Dermis microvascular lymphatic vessel endothelial cell (primary cell): ENCODE results near the gene SLC9A9. TPM values are rescaled to one million over a fixed set of nuclear protein-coding genes. Genes with fewer than 3 reads are reported as not detected.
"Not testable (repeated sequence)": the region's sequence is repeated elsewhere in the genome, so short reads cannot be mapped to it uniquely, and the experiment has no call there.

Experiments
- DNase-seq, 2 donors: peaks; one replicate each; pipeline versions ENCODE4 v3.0.0 to v3.0.0-alpha.2; 2010; ENCODE audit warnings: low read depth in 2 of 2
- total RNA-seq: library from RNA; depleted of rRNA; stranded (reverse); fragments of >200 nt; gene quantifications from 2 replicates; pipeline ENCODE4 v1.2.1, GENCODE V29; 2014

The SLC9A9 gene
- total RNA-seq, result 3.9 and 12.3 TPM in 2 replicates

DNA sequence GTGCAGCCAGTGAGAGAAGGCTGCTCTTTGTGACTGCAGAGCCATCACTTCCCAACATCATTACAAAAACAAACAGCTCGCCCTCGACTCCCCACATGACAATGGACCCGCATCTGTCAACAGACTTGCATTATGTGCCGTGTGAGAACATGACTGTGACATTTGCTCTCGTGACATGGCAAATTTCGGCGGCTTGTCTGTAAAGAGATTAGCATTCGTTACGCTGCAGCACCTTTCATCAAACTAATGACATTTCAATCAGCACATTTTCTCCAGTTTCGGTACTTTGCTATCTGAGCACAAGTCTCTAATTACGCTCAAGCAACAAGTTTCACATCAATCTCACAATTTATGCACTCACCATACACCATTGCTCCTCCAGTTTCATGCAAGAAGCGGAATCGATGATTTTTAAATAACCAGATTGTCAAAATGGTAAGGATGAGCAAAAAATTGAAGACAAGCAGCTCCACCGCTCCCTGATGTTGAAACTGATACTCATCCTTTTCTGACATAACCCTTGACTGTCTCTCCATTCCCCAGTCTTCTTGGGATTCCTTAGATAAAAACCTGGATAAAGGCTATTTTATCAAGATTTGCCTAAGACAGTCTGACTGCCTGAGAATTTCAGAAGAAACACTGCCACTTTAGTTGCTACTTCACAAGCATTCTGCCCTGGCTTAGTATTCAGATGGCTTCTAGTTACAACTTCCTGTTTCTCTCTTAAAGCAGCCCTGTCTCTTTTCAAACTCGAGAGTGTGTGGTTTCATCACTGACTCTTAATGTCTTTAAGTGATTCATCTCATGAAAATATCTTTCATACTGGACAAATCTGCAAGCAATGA, at the start of gene SLC9A9:
Gene SLC9A9 (minus strand): TSS at position 682 of the 845 bp plus-strand sequence. CDS start 146 bp downstream, at position 536.
- DNase-seq, result peak; percentile 39 to 47

DNA sequence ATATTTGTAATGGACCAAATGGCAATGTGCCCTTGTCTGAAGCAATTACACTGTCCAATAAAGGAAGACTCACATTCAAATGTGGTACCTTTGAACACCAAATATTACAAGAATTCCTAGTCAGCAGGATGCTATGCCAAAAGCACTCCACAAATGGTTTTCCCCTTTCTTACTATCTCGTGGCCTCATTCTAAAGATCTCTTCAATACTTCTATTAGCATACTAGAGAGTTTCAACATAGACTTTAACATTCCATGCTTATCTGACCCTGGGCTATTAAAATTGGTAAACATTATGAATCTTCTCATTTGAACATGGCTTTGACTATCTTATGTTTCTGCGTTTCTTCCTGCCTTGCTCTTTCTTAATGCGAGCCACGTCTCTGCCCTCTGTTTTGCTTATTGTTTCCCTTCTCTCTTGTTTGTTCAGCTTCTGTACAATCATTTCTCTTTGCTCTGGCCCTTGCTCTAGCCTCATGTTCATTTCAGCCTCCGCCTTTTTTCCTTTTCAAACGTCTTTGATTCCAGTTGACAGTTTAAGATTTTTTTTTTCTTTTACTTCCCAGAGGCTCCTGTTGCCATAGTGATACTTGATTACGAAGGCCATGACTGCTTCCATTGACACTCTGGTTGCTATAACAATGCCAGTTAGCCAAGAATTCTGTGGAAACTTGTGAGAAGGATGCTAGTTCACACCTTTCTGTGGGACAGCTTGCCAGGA, 49.5 kb upstream of the SLC9A9 start:
- DNase-seq, result no peak

DNA sequence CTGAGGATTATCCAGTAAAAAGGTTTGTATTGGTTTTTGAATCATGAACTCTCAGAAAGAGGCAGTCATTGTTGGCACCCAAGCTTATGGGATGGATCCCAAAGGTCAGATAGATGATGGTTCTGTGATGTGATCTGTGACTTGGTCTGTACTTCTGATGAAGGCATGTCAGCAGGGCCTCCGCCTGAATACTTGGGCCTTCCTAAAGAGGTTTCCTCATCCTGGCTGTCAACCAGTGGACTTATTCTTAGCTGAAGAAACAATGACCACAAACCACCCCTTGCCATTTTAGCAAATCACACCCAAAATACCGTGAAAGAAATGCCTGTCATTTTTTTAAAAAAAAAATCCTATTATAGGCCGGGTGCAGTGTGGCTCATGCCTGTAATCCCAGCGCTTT, 48.2 kb upstream of the SLC9A9 start:
- DNase-seq, result no peak

DNA sequence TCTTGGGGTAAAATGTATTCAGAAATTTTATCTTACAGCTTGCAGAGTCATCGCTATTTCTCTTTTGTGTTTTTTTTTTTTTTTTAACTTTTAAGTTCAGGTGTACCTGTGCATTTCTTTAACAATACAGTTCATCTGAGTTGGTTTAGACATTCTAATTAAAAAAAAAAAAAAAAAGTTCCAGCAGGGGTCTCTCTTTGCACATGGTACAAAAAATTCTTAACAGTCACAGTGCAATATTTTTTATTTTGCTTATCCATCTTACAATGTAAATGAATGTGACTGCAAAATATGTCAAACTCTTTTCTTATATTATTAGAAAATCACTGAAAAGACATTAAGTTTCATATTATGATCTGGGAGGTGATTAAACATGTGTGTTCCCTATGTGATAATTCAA, 47.5 kb upstream of the SLC9A9 start:
- DNase-seq, result no peak

DNA sequence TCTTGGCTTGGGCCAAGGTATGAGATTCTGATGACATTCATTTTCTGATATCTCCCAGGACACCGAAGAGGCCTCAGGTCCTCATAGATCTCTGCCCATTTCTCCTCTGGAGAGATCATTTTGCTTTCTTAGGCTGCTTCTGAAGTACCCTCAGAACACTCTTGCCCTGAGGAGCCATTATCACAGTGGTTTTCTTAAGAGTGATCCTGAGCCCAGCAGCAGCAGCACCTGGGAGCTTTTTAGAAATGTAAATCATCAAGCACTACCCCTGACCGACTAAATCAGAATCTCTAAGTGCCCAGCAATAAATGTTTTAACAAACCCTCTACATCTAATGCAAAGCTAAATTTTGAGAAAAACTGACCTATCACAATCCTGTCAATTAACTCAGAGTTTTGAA, 40.6 kb upstream of the SLC9A9 start:
- no peak for DNase-seq

DNA sequence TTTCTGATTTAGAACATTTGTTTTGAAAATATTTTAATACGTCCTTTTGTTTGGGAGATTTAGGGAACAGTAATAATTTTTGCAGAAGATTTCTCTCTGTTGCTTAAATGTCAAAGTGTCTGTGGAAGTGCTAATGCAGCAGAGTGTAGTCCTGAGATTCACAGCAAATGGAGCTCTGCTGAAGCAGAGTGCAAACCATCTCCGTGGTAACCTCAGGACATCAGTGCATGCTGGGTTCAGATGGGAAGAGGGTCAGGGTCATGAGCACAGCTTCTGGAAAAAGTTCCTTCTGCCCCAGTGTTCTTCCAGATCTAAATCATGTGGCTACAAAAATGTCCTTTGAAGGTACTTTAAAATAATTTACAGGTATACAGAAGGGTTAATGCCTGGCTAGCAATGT, 39.9 kb upstream of the SLC9A9 start:
- no peak for DNase-seq

DNA sequence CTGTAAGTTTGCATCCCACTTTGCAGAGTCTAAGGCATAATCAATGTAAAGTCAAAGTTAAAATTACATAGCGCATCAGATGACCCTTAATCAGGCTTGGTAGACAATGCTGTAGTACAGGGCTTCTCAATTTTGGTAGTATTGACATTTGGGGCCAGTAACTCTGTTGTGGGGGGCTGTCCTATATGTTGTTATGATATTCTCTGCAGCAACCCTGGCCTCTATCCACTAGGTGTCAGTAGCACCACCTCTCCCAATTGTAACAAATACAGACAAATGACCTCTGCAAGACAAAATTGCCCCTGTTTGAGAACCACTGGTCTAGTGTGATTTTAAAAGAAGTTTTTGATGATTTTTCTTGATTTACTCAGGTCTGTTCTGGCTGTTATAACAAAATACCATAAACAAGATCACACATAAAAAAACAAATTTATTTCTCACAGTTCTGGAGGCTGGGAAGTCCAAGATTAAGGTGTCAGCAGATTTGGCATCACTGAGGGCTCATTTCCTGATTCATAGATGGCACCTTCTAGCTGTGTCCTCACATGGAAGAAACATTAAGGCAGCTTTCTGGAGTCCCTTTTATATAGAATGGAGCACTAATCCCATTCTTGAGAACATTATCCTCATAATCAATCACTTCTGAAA, 37.6 kb upstream of the SLC9A9 start:
- peak; percentile 24 to 40 for DNase-seq

DNA sequence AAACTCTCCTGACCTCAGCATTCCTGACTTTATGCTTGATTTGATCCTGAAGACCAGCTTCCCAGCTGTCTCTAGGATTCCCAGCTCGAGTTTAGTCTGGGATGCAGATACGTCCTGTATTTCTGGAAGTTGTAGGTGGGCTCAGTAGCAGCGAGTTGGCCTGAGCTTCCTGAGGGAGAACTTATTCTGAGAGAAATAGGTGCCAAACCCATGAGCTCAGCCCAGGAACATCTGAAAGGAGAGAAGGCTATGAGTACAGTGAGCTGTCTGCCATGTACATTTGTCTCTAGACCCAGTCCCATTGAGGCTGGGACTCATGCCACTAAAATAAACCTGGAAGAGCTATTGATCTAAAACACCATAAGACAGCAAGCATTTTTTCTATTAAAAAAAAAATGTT, 36.6 kb upstream of the SLC9A9 start:
- no peak for DNase-seq

DNA sequence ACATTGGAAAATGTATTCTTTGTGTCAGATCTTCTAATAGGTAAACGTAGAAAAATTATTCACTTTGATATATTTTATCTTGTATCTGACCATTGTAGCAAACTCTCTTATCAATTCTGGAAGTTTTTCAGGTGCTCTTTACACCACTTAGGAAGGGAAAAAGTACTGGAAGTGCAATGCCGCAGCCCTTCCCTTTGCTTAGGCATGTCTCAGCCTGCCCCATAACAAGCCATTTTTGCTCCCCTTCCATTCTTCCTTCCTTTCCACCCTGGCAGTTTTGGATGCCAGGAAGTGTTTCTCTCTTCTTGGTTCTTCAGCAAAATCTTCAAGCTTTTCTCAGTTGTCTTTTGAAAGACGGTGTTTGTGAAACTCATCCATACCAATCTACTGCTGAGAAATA, 34.9 kb upstream of the SLC9A9 start:
- no peak for DNase-seq

DNA sequence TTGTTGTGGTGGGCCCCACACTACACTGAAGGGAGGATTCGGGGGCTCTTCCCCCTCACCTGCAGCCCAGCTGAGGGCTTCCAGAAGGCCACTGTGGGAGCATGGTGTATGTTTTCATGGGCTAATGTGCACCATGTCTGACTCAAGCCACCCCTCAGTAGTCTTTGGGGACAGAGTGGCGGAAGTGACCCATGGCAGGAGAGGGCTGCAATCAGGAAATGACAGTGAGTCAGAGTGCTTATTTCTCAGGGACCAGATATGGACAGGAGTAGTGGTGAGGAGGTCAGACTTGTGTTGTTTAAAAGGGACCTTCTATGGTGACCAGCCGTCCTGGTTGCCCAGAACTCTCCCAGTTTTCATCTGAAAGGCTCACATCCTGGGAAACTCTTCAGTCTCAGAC, 32.8 kb upstream of the SLC9A9 start:
- peak; percentile 25 to 32 for DNase-seq

DNA sequence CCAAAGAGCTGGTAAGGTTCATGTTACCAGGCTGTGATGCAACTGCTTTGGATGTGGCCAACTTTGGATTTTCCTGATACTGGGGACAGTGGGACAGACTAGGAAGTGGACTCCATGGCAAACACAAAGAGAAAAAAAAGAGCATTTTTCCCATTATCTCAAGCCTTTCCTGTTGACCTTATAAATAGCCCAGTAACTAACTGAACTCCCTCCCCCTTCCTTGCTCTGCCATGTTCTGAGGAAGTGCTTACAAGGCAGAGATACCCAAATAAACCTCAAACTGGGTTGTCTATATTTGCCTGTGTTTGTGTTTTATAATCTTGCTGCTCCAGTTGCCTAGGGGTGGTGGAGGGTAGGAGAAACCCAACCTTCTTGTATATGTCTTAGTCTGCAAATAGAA, 27.3 kb upstream of the SLC9A9 start:
- DNase-seq, result peak in 1 of 2 donors; percentile 4

DNA sequence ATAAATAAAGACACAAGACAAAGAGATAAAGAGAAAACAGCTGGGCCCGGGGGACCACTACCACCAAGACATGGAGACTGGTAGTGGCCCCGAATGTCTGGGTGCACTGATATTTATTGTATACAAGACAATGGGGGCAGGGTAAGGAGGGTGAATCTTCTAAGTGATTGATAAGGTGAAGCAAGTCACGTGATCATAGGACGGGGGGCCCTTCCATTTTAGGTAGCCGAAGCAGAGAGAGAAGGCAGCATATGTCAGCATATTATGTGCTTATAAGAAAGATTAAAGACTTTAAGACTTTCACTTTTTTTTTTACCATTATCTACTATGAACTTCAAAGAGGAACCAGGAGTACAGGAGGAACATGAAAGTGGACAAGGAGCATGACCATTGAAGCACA, 25.3 kb upstream of the SLC9A9 start:
- DNase-seq, result not testable (repeated sequence)

DNA sequence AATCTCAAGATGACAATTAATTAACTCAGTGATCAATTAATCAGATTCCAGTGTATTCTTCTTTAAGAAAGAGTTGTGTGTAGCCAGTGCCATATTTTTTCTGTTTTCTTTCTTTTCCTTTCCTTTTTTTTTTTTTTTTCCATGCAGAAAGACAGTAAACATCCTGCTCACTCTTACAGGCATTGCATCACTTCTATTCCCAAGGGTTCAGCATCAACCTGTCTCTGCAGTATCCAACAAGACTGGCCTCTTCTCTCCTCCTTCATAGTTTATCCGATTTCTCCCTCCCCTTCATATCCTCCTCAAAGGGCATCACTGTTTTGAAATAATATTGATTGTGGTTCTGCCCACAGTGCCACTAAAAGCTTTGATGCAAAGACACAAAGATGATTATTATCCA, 17.0 kb upstream of the SLC9A9 start:
- DNase-seq, result no peak

DNA sequence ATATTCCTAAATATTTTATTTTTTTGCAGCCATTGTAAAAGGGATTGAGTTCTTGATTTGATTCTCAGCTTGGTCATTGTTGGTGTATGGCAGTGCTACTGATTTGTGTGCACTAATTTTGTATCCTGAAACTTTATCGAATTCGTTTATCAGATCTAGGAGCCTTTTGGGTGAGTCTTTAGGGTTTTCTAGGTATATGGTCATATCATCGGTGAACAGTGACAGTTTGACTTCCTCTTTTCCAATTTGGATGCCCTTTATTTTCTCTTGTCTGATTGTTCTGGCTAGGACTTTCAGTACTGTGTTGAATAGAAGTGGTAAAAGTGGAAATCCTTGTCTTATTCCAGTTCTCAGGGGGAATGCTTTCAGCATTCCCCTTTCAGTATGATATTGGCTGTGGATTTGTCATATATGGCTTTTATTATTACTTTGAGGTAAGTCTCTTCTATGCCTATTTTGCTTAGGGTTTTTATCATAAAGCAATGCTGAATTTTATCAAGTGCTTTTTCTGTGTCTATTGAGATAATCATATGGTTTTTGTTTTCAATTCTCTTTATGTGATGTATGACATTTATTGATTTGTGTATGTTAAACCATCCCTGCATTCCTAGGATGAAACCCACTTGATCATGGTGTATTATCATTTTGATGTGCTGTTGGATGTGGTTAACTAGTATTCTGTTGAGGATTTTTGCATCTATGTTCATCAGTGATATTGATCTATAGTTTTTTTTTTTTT, 11.4 kb upstream of the SLC9A9 start:
- no peak for DNase-seq

DNA sequence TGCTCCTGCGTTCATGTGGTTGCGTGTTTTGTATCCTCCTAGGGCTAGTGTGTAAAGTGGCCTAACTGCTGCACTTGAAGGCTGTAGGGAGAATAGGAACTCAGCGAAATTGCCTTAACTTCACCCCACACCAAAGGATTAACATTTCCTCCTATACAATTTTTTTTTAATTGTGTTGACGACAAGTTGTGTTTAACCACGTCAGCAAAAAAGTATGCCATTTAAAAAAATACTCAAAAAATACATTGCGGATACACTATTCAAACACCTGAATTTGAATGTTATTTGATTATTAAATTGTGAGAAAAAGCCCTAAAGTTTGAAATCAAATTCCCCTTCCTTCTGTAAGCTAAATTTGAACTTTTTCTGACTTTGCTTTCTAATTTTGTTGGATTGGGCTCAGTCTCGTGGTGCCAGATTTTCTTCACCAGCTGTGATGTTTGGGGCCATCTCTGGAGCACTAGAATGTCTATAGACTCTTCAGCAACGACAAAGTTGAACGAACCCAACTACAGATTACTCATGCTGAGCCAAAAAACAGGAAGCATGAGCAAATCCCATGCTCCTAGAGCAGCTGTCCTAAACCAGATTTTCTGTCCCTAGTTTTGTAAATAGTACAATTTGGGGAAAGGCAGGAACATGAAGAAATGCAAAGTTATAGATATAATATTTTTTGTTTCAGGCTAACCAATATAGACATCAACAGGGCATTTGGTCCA, 8.1 kb upstream of the SLC9A9 start:
- no peak for DNase-seq

DNA sequence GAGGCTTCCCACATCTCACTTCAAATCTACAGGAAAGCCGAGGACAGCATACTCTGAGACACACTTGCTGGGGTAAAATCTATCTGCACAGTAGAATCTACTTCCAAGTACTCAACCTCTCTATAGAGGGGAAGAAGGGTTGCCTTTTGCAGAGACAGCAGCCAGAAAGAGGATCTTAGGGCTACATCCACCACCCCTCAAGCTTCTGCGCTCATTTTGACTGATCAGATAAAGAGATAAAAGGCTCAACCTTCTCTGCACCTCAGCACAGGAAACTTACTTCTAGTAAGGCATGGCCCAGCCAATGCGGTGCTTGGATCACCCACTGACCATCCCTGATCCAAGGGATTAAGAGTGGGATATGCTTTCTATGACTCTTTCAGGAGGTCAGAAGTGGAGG, 6.9 kb upstream of the SLC9A9 start:
- no peak for DNase-seq

DNA sequence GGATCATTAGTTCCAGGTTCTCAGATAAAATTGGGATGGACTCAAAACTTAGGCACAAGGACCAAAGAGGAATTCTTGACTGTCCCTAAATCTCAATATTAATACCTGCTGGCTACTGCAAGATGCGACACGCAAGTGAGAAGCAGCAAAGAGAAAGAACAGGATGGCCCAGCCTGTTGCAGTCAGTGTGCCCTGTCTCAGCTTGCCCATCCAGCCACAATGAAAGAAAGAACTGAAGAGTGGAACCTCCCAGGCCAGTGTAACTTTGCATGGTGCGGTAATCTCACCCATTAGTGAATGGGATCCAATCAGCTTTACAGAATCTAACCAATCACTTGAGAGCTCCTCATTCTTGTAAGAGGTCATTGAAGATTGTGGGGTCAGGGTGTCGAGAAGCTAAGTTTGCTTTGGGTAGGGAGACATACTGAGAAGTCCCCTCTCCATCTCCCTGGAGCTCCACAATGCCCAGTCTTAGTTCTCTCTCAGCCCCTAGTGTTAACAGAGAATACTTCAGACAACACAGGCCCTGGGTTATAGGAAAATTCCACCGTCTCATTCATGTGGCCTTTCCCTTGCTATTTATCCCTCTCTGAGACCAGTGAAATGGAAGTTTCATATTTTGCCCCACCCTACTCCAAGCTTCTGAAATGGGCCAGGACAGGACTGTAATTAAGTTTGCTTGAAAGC, 3.2 kb upstream of the SLC9A9 start:
- DNase-seq, result no peak

DNA sequence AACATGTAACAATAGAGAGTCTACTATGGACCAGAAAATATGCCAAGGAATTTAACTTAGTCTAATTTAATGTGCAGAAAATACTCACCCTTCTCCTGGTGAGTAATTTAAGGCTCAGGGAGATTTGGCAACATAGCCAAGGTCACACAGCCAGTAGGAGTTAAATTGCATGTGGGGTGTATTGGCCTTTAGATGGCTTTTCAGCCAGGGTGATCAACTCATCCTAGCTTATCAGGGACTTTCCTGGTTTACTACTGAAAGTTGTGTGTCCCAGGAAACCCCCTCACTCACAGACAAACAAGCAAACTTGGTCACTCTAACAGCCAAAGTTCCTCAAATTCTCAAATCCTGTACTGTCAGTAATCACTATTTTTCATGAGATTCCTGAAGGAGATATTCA, 2.6 kb upstream of the SLC9A9 start:
- DNase-seq, result no peak

DNA sequence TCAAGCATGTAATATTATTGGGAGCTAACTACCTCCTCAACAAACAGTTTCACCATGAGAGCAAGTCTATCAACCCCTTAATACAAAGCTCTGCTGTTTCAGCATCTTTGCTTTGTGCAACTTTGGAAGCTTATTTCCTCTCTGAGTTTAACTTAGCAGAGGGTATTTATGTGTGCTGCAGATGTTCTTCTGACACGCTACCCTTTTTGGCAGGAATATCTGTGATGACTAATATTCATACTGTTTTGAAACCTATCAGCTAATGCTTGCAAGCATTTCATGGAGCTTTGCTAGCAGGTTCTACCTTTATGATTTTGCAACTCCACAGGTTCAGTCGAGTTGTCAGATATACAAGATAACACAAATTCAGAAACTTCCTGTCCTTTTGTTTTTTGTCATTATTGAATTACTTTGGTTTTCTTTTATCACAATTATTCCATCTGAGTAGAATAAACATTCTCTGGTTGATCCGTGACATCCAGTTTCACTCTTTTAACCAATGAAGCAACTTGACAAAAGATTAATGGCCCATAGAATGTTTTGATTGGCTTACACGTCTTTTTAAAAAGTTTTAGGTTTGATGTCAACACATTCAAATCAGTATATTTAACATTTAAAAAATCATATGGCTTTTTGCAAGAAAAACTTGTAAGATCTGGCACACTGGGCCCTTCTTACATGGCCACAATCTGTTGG, 1.7 kb upstream of the SLC9A9 start:
- peak; percentile 41 to 70 for DNase-seq

DNA sequence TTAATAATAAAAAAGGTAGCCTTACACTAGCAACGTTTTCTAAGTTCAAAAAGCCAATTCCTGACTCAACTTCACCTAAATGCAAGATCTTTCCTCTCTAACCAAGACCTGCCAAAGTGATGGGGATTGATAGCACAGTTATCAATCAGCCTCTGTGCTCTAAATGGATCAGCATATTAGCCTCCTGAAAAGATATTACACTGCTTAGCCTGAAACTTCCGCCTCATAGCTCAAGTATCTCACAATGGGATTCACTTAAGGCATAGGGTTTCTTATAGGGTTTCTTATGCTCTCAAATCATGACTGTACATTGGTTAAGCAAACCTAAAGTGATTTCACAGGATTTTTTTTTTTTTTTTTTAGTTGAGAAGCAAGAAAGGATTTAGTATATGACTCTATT, 436 bp upstream of the SLC9A9 start:
- no peak for DNase-seq
